Measurements from ENCODE around the gene SLC39A2.
A peak's percentile ranks its signal among the peaks of the same experiment; 100 is the strongest.
"Not testable (repeated sequence)": the region's sequence is repeated elsewhere in the genome, so short reads cannot be mapped to it uniquely, and the experiment has no call there.

SLC39A2 gene, protein sequence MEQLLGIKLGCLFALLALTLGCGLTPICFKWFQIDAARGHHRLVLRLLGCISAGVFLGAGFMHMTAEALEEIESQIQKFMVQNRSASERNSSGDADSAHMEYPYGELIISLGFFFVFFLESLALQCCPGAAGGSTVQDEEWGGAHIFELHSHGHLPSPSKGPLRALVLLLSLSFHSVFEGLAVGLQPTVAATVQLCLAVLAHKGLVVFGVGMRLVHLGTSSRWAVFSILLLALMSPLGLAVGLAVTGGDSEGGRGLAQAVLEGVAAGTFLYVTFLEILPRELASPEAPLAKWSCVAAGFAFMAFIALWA

DNA sequence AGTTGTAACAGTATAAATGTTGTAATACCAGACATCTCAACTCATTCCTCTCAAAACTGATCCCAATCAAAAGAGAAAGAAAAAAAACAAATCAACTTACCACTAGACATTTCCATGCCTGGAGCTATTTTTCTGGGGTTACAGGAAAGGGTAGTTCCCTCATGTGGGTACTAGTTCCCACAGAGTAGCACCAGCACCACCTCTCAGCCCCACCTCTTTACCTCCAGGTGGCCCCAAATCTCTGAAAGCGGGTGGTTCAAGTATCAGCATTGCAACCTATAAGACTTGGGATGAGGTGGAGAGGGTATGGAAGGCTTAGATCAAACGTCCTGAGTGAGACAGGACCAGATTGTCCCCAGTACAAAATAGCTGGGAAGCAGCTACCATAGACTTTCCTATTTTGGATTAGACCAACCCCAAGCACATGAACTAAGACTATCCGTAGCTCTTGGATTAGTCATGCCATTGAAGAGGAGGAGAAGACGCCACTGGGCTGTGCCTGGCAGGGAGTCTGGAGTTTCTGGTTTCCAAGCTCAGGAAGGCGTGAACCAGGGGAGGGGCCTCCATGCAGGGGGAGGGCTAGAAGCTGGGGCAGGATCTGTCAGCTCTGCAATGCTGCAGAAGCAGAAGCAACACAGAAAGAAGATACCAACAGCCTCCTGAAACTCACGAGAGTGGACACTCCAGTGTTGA, at the start of gene SLC39A2:
TSS of gene SLC39A2 (plus strand) at position 620 of the 693 bp plus-strand sequence. CDS start 154 bp downstream, outside the sequence.
- Mint-ChIP-seq H3K27ac (no peak within 1 kb of the TSS), H3K4me1 (ENCODE audit: low read depth) (peaks cover 23% of the 10 kb centered on the region), H3K36me3 (peaks cover 4% of the 10 kb centered on the region), H3K4me3 (no peak within 1 kb of the TSS), H3K9me3 (ENCODE audit: low read depth) (no peaks in the 10 kb centered on the region), H3K27me3 (no peaks in the 10 kb centered on the region)

- H3K4me3 Mint-ChIP-seq; H3K27ac Mint-ChIP-seq; H3K9me3 Mint-ChIP-seq (ENCODE audit: low read depth); H3K36me3 Mint-ChIP-seq; H3K4me1 Mint-ChIP-seq (ENCODE audit: low read depth); H3K27me3 Mint-ChIP-seq: not testable (repeated sequence)
These were observed 44.2 kb upstream of the SLC39A2 start, which contains the start of gene RNASE2 for GRCh38 chr14:20954736-20955537. Gene RNASE2 (plus strand): TSS chr14:20955487. CDS start chr14:20955772, 285 bp downstream.

GRCh38 chr14:20955538-20955873, 43.6 kb upstream of the SLC39A2 start:
- H3K27ac Mint-ChIP-seq; H3K27me3 Mint-ChIP-seq; H3K4me3 Mint-ChIP-seq; H3K9me3 Mint-ChIP-seq (ENCODE audit: low read depth); H3K36me3 Mint-ChIP-seq: not testable (repeated sequence)
- H3K4me1 Mint-ChIP-seq (ENCODE audit: low read depth): peaks cover 11% of the 10 kb centered on the region

- H3K9me3 Mint-ChIP-seq (ENCODE audit: low read depth): no peaks in the 10 kb centered on the region
- H3K27ac Mint-ChIP-seq: no peak overlapping the region
- no peaks in the 10 kb centered on the region for H3K36me3 Mint-ChIP-seq
- no peak overlapping the region for H3K4me3 Mint-ChIP-seq
- peaks cover 19% of the 10 kb centered on the region for H3K4me1 Mint-ChIP-seq (ENCODE audit: low read depth)
- H3K27me3 Mint-ChIP-seq: peaks cover 6% of the 10 kb centered on the region
These were observed 42.6 kb upstream of the SLC39A2 start for GRCh38 chr14:20956376-20956976.

DNA sequence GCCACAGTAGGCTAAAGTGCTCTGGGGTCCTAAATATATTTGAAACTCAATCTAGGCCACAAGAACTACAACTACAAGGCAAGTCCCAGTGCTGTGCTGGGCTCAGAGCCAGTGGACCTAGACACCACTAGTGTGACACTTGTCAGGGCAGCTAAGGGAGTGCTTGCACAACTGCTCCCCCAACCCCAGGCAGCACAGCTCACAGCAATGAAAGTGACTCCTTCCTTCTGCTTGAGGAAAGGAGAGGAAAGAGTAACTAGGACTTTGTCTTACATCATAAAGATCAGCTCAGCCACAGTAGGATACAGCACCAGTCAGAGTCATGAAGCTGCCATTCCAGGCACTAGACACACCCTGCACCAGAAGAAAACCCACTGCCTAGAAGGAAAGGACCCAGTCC, 40.1 kb upstream of the SLC39A2 start:
- H3K27ac Mint-ChIP-seq; H3K27me3 Mint-ChIP-seq; H3K9me3 Mint-ChIP-seq (ENCODE audit: low read depth); H3K4me3 Mint-ChIP-seq; H3K36me3 Mint-ChIP-seq: not testable (repeated sequence)
- peaks cover 23% of the 10 kb centered on the region for H3K4me1 Mint-ChIP-seq (ENCODE audit: low read depth)

DNA sequence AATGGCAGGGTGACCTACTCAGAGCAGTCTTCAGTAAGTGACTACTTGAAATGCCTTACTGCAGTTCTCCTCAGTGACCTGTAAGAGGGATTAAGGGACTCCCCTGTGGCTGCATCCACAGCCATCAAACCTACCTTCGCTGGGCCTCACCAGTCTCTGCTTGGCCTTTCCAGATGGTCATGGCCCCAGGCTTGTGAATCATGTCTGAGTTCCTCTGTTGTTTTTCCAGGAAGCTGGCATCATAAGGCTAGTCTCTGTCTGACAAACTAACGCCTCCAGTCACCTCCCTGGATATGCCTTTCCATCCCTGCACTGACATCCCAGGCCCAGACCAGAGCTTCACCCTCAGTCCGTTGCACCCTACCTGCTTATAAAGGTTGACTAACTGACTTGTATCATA, 29.8 kb upstream of the SLC39A2 start:
- H3K4me3 Mint-ChIP-seq: no peak overlapping the region
- no peaks in the 10 kb centered on the region for H3K36me3 Mint-ChIP-seq
- H3K27me3 Mint-ChIP-seq: peaks cover 35% of the 10 kb centered on the region
- H3K9me3 Mint-ChIP-seq (ENCODE audit: low read depth): no peaks in the 10 kb centered on the region
- H3K27ac Mint-ChIP-seq: no peak overlapping the region
- H3K4me1 Mint-ChIP-seq (ENCODE audit: low read depth): peaks cover 8% of the 10 kb centered on the region

DNA sequence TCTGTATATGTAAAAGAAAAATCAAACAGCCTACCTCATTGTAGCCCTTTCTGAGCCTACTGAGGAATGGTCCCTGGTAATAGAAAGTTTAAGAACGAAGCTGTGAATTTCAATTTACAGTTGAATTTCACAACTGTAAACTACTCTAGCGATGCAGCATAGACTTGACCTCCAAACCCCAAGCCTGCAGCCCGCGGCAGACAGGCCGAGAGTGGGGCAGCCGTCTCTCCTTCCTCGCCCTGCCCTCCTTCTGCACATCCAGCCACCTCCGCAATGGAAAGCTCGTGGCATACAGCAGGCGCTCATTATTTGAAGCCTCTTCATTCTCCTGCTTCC, 28.5 kb upstream of the SLC39A2 start:
- Mint-ChIP-seq H3K36me3 (no peaks in the 10 kb centered on the region), H3K4me3 (peak overlapping the region; percentile 93), H3K4me1 (ENCODE audit: low read depth) (peaks cover 8% of the 10 kb centered on the region), H3K9me3 (ENCODE audit: low read depth) (no peaks in the 10 kb centered on the region), H3K27ac (no peak overlapping the region), H3K27me3 (peaks cover 27% of the 10 kb centered on the region)

- Mint-ChIP-seq H3K9me3 (ENCODE audit: low read depth) (no peaks in the 10 kb centered on the region), H3K4me3 (peak overlapping the region; percentile 93), H3K27ac (no peak overlapping the region), H3K4me1 (ENCODE audit: low read depth) (peaks cover 8% of the 10 kb centered on the region), H3K27me3 (peaks cover 27% of the 10 kb centered on the region), H3K36me3 (no peaks in the 10 kb centered on the region)
These were observed 27.9 kb upstream of the SLC39A2 start for GRCh38 chr14:20970983-20971704.

- H3K4me3 Mint-ChIP-seq: peak overlapping the region; percentile 93
- H3K4me1 Mint-ChIP-seq (ENCODE audit: low read depth): peaks cover 8% of the 10 kb centered on the region
- H3K27me3 Mint-ChIP-seq: peaks cover 27% of the 10 kb centered on the region
- H3K9me3 Mint-ChIP-seq (ENCODE audit: low read depth): no peaks in the 10 kb centered on the region
- H3K36me3 Mint-ChIP-seq: no peaks in the 10 kb centered on the region
- no peak overlapping the region for H3K27ac Mint-ChIP-seq
These were observed 27.4 kb upstream of the SLC39A2 start for GRCh38 chr14:20971705-20972021.

DNA sequence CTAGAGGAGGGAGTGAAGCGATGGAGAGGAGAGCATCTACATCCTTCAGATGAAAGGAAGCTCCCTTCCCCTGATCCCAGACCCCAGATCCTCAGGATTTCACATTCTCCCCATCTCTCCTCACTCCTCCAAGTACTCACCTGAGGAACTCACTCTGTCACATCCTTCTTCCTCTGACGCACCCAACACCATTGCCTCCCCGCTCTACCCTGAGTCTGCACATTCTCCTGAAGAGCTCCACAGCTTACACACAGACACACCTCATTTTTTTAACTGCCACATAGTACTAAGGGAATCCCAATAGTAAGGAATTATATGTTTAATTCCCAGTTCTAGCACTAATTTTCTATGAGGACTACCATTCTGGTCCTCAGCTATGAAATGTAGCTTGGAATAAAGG, 25.6 kb upstream of the SLC39A2 start:
- Mint-ChIP-seq H3K36me3 (no peaks in the 10 kb centered on the region), H3K9me3 (ENCODE audit: low read depth) (no peaks in the 10 kb centered on the region), H3K27me3 (peaks cover 15% of the 10 kb centered on the region), H3K4me1 (ENCODE audit: low read depth) (peaks cover 8% of the 10 kb centered on the region), H3K27ac (no peak overlapping the region), H3K4me3 (no peak overlapping the region)

DNA sequence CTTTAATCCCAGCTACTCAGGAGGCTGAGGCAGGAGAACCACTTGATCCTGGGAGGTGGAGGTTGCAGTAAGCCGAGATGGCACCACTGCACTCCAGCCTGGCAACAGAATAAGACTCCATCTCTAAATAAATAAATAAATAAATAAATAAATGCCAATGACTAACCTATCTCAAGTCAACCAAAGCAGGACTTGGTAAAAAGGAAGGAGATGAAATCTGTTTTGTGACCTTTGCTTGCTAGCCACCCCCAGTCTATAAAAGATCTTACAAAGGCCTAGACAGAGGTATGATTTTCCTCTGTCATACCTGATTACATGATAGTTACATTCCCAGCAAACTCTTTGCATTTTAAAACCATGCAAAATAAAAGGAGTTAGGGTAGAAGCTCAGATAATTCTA, 22.8 kb upstream of the SLC39A2 start:
- H3K4me1 Mint-ChIP-seq (ENCODE audit: low read depth): peaks cover 3% of the 10 kb centered on the region
- H3K27me3 Mint-ChIP-seq: peaks cover 13% of the 10 kb centered on the region
- no peaks in the 10 kb centered on the region for H3K36me3 Mint-ChIP-seq
- H3K4me3 Mint-ChIP-seq: no peak overlapping the region
- H3K9me3 Mint-ChIP-seq (ENCODE audit: low read depth): no peaks in the 10 kb centered on the region
- no peak overlapping the region for H3K27ac Mint-ChIP-seq

DNA sequence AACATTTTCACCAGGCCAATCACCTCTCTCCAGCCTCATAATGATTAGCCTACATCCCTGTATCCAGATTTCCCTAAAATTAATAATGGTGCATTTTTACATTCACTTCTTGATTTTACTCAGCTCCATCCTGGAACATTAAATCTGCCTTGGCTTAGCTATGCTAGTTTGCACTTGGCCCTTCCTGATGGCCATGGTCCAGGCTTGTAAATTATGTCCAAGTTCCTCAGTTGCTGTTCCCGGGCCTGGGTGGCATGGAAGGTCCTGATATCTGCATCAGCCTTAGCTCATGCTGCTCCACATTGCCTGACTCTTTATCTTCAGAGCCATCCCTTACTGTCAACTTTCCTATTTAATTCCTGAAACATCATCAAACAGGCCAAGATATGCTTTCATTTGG, 20.4 kb upstream of the SLC39A2 start:
- Mint-ChIP-seq H3K27ac (no peak overlapping the region), H3K27me3 (peaks cover 10% of the 10 kb centered on the region), H3K36me3 (no peaks in the 10 kb centered on the region), H3K4me3 (no peak overlapping the region), H3K4me1 (ENCODE audit: low read depth) (no peaks in the 10 kb centered on the region), H3K9me3 (ENCODE audit: low read depth) (no peaks in the 10 kb centered on the region)

GRCh38 chr14:20980906-20981305, 18.2 kb upstream of the SLC39A2 start:
- H3K36me3 Mint-ChIP-seq: no peaks in the 10 kb centered on the region
- no peaks in the 10 kb centered on the region for H3K4me1 Mint-ChIP-seq (ENCODE audit: low read depth)
- no peaks in the 10 kb centered on the region for H3K9me3 Mint-ChIP-seq (ENCODE audit: low read depth)
- no peak overlapping the region for H3K4me3 Mint-ChIP-seq
- H3K27ac Mint-ChIP-seq: no peak overlapping the region
- peaks cover 8% of the 10 kb centered on the region for H3K27me3 Mint-ChIP-seq

- peaks cover 8% of the 10 kb centered on the region for H3K27me3 Mint-ChIP-seq
- no peaks in the 10 kb centered on the region for H3K36me3 Mint-ChIP-seq
- H3K4me3 Mint-ChIP-seq: no peak overlapping the region
- H3K9me3 Mint-ChIP-seq (ENCODE audit: low read depth): no peaks in the 10 kb centered on the region
- H3K27ac Mint-ChIP-seq: no peak overlapping the region
- H3K4me1 Mint-ChIP-seq (ENCODE audit: low read depth): no peaks in the 10 kb centered on the region
These were observed 16.3 kb upstream of the SLC39A2 start for GRCh38 chr14:20982646-20983369.
